Calu3 (cell line): ENCODE data around the gene CORO6. TPM values are rescaled to one million over a fixed set of nuclear protein-coding genes. Genes with fewer than 3 reads are reported as not detected.

Source experiments
- BruUV-seq: library from RNA; stranded (reverse); fragments of 400-500 nt; replicated peaks from 2 replicates; lab custom pipeline; 2021; lab: Mats Ljungman, UMichigan
- CTCF ChIA-PET: fragments of 300-600 bp; sonication (Branson Sonifier 250); formaldehyde crosslinking; loops from one replicate; lab custom pipeline; 2022; ENCODE audit warnings: antibody characterized with exemption; lab: Charles Lee
- DNase-seq: peaks from one replicate; pipeline ENCODE4 v3.0.0; 2022
- H3K27ac Mint-ChIP-seq: one replicate; pipeline ENCODE4 v1.8.0; 2022; ENCODE audit warnings: mixed read lengths; ENCODE audit not compliant: unreplicated experiment
- H3K27me3 Mint-ChIP-seq: one replicate; pipeline ENCODE4 v1.8.0; 2022; ENCODE audit warnings: mixed read lengths; ENCODE audit not compliant: unreplicated experiment
- H3K36me3 Mint-ChIP-seq: one replicate; pipeline ENCODE4 v1.8.0; 2022; ENCODE audit warnings: mild to moderate bottlenecking, moderate library complexity, mixed read lengths; ENCODE audit not compliant: insufficient read depth, unreplicated experiment
- H3K4me1 Mint-ChIP-seq: one replicate; pipeline ENCODE4 v1.8.0; 2022; ENCODE audit warnings: mild to moderate bottlenecking, low read depth, mixed read lengths; ENCODE audit not compliant: unreplicated experiment
- H3K4me3 Mint-ChIP-seq: one replicate; pipeline ENCODE4 v1.8.0; 2022; ENCODE audit warnings: mild to moderate bottlenecking, low read depth, moderate library complexity, mixed read lengths; ENCODE audit not compliant: unreplicated experiment
- H3K9me3 Mint-ChIP-seq: one replicate; pipeline ENCODE4 v1.8.0; 2022; ENCODE audit warnings: low read depth, mixed read lengths; ENCODE audit not compliant: unreplicated experiment
- intact Hi-C: fragments of 100-400 bp; cut with micrococcal nuclease; formaldehyde crosslinking; loops from one replicate; pipeline ENCODE4 v1.10.0; 2022; ENCODE audit not compliant: unreplicated experiment
- total RNA-seq: library from RNA; stranded (reverse); gene quantifications from 2 replicates; pipeline ENCODE4 v1.2.3, GENCODE V29; 2022
- TF ChIP-seq, protein P1 (sequence below): fragments of 200-600 bp; IDR thresholded peaks from one replicate; pipeline ENCODE4 v1.8.0; 2022; ENCODE audit warnings: antibody characterized with exemption; ENCODE audit not compliant: unreplicated experiment

The CORO6 gene
- total RNA-seq, 1 experiment from 2014 or later, result 0.47 TPM

DNA sequence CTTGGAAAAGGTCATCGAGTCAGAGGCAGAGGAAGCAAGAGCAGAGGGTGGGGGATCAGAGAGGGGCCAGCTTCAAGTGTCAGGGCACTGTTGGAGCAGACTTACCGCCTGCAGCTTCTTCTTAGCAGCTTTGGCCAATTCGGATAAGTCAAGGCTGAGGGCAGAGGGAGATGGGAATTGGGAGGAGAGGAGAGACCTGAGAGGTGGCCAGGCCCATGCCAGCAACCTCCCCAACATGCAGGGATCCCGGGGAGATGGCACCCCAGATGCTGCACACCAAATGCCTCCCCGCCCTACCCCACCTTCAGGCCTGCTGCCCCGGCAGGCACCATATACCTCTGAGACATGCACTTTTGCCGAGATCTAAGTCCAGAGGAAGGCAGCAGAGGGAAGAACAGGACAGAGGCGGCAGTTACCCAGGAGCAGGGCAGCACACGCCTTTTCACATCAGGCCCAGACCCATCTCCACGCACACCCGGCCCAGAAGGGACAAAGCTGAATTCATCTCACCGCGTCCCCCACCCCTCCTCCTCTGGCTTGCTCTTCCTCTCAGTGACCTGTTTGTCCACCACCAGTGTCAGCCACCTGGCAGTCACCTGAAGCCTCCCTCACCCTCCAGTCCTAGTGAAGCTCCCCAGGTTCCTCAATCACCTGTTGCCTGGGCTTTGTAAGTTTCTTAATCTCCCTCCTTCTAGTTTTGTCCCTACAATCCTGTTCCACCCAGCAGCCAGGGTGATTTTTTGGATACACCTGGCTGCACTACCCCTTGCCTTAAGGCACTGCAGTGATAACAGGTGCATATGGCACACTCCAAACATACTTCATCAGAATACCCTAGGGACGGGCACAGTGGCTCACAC is 43.9 kb downstream of the CORO6 start:
- Mint-ChIP-seq H3K36me3 (peaks cover 30% of the 10 kb centered on the region), H3K4me1 (peaks cover 9% of the 10 kb centered on the region), H3K27ac (no peak overlapping the region), H3K9me3 (no peaks in the 10 kb centered on the region), H3K4me3 (no peak overlapping the region), H3K27me3 (no peaks in the 10 kb centered on the region)
- TF ChIP-seq, protein P1, sequence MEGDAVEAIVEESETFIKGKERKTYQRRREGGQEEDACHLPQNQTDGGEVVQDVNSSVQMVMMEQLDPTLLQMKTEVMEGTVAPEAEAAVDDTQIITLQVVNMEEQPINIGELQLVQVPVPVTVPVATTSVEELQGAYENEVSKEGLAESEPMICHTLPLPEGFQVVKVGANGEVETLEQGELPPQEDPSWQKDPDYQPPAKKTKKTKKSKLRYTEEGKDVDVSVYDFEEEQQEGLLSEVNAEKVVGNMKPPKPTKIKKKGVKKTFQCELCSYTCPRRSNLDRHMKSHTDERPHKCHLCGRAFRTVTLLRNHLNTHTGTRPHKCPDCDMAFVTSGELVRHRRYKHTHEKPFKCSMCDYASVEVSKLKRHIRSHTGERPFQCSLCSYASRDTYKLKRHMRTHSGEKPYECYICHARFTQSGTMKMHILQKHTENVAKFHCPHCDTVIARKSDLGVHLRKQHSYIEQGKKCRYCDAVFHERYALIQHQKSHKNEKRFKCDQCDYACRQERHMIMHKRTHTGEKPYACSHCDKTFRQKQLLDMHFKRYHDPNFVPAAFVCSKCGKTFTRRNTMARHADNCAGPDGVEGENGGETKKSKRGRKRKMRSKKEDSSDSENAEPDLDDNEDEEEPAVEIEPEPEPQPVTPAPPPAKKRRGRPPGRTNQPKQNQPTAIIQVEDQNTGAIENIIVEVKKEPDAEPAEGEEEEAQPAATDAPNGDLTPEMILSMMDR, result no peak
- no TSS peak for BruUV-seq
- intact Hi-C loops, result no loop called here
- no peak for DNase-seq
- CTCF ChIA-PET, result interaction anchor here (0.7 to 2.4 kb wide), 3 partner anchors 7 to 1485 kb away, joined by 3 to 18 read pairs (median 4); partner anchors contain the start of gene ANKRD13B

DNA sequence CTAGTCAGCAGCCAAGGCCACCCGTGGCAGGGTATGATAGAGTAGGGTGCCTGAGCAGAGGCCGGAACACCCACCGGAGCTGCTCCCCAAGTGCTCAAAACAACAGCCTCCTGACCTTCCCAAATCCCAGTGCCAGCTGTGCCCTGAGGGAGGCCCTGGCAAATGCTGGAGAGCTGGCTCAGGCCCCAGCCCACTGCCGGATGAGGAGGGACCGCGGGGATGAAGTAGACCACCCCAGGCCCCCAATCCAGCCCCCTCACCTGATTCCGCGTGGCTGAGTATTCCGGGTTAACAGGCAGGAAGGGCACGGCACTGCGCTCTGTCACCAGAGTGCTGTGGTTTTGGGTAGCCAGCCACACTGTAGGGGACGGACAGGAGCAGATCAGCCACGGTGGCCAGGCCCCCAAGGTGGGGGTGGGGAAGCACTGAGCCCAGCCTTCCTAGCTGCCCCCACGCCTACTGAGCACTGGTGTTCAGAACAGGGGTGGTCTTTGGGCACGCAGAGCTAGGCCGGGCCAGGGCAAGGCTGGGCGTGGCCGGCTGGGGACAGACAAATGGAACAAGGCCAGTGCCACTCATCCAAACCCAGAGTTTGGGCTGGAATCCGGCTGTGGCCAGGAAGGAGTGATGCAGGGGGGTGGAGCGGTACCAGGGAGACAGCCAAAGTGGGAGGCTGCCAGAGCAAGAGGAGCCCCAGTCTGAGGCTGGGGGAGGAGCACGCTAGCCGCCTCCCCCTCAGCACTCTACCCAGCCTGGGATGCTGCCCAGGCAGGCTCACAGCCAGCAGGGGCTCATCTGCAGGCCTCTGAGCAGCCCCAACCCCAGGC is 45.1 kb downstream of the CORO6 start:
- peaks cover 9% of the 10 kb centered on the region for H3K4me1 Mint-ChIP-seq
- TF ChIP-seq, protein P1, result no peak
- CTCF ChIA-PET, result no interaction called here
- DNase-seq, result no peak
- H3K9me3 Mint-ChIP-seq, result no peaks in the 10 kb centered on the region
- intact Hi-C loops, result no loop called here
- H3K27ac Mint-ChIP-seq, result no peak overlapping the region
- H3K36me3 Mint-ChIP-seq, result peaks cover 39% of the 10 kb centered on the region
- BruUV-seq, result no TSS peak
- no peaks in the 10 kb centered on the region for H3K27me3 Mint-ChIP-seq
- no peak overlapping the region for H3K4me3 Mint-ChIP-seq

DNA sequence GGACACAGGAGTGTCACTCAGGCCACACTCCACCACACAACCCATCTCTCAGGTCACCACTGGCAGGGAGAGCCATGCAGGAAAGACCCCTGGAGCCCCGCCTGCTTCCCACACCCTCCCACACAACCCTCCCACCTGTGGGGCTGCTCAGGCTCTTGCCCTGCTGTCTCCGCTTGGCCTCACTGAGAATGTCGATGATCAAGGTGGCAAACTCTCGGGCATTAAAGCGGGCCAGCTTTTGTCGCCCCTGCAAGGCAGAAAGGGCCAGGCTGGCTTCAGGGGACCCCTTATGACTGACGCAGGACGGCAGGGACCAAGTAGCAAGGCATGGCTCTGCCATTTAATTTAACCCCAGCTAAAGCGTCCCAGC is 45.7 kb downstream of the CORO6 start:
- BruUV-seq, result no TSS peak
- intact Hi-C loops, result no loop called here
- H3K4me1 Mint-ChIP-seq, result peaks cover 9% of the 10 kb centered on the region
- no peaks in the 10 kb centered on the region for H3K9me3 Mint-ChIP-seq
- H3K27me3 Mint-ChIP-seq, result no peaks in the 10 kb centered on the region
- CTCF ChIA-PET, result no interaction called here
- TF ChIP-seq, protein P1, result no peak
- peaks cover 35% of the 10 kb centered on the region for H3K36me3 Mint-ChIP-seq
- H3K27ac Mint-ChIP-seq, result no peak overlapping the region
- H3K4me3 Mint-ChIP-seq, result no peak overlapping the region
- no peak for DNase-seq

- TF ChIP-seq, protein P1, result no peak
- Mint-ChIP-seq H3K9me3 (no peaks in the 10 kb centered on the region), H3K4me3 (no peak overlapping the region), H3K27me3 (no peaks in the 10 kb centered on the region), H3K36me3 (peaks cover 35% of the 10 kb centered on the region), H3K27ac (no peak overlapping the region), H3K4me1 (peaks cover 9% of the 10 kb centered on the region)
- DNase-seq, result no peak
- CTCF ChIA-PET, result no interaction called here
- intact Hi-C loops, result no loop called here
- BruUV-seq, result TSS peak; percentile 14
Measured at GRCh38 chr17:29576214-29577000, 46.3 kb downstream of the CORO6 start.
